K562 treated with DMSO at 1 percent for 48 hours (cell line): ENCODE data around the gene AVEN. TPM values are rescaled to one million over a fixed set of nuclear protein-coding genes. Genes with fewer than 3 reads are reported as not detected.

ENCODE experiments used
- total RNA-seq: library from RNA; unstranded; fragments of 300-600 nt; gene quantifications from 2 replicates; pipeline ENCODE4 v1.2.3, GENCODE V29; 2022; ENCODE audit warnings: low replicate concordance; ENCODE audit errors: extremely low read depth

Gene AVEN, protein sequence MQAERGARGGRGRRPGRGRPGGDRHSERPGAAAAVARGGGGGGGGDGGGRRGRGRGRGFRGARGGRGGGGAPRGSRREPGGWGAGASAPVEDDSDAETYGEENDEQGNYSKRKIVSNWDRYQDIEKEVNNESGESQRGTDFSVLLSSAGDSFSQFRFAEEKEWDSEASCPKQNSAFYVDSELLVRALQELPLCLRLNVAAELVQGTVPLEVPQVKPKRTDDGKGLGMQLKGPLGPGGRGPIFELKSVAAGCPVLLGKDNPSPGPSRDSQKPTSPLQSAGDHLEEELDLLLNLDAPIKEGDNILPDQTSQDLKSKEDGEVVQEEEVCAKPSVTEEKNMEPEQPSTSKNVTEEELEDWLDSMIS
- total RNA-seq: not detected in 2 replicates

DNA sequence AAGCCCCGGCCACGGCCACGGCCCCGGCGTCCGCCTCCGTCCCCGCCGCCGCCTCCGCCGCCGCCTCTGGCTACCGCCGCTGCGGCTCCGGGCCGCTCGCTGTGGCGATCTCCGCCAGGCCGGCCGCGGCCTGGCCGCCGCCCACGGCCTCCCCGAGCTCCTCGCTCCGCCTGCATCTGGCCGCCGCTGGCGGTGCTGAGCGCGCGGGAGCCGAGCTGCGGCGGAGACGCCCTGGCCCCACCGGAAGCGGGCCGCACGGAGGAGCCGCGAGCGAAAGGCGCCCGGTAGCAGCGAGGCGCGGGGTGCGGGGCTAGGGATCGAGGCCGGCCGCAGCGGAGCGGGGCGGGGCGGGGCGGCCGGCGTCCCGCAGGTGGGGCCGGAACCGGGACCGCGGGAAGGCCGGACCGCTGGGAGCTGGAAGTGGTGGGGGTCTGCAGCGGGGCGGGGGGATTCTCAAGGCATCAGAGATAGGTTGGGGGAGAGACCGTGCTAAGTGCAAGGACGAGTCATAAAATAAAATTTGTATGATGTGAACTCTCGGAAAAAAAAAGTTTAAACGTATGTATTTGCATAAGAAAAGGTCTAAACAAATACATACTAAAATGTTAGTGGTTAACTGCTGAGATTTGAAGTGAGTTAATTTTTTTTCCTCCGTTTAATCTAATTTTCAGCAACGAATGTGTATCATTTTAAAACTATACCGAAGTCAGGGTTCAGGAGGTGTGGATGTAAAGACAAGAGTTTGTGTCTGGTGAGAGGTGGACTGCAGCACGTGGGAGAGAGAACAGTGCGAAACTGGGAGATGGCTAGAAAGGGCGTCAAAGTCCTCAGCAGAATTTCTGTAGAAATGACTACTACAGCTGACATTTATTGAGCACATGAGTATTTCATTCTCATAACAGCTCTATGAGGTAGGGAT is at the start of gene AVEN:
Gene AVEN, minus strand, starts transcription at position 334 of the 919 bp plus-strand sequence. Its CDS starts 158 bp downstream, at position 176.

DNA sequence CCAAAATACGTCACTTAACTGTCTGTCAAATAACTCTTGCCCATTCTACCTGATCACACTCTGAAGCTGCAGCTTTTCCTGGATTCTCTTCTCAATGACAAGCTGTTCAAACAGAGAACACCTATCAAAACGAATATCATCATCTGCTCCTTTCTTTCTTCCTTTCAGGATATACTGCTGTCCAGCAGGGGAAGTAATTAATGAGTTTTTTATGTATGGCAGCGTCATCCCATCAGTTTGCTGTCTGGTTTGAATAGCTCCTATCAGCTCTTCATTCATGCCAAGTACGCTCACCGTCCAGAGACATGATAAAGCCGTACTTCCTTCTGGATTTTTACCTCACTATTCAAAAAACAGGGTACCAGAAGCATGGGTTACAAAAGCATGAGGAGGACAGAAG is 70.8 kb downstream of the AVEN start, which contains the start of gene CHRM5:
Gene CHRM5, plus strand, starts transcription at position 274 of the 400 bp plus-strand sequence. CDS start 94,221 bp downstream, outside the sequence.

Other genes starting within 250 kb of the AVEN start
- gene CHRM5, start 70.7 kb downstream of the AVEN start, total RNA-seq: not detected in 2 replicates
- not detected in 2 replicates for gene EMC7, start 62.7 kb upstream of the AVEN start, total RNA-seq
- not detected in 2 replicates for gene PGBD4, start 62.9 kb upstream of the AVEN start, total RNA-seq
- gene KATNBL1, start 170.9 kb upstream of the AVEN start, total RNA-seq: not detected in 2 replicates
- gene EMC4, start 185.8 kb upstream of the AVEN start, total RNA-seq: not detected in 2 replicates